Measurements from ENCODE around the gene SCAPER.

SCAPER gene

GRCh38 chr15:76345880-76346668 lies 559.1 kb downstream of the SCAPER start:
- peak; percentile 69 for DNase-seq

GRCh38 chr15:76345583-76345879 lies 559.6 kb downstream of the SCAPER start:
- no peak for DNase-seq

- DNase-seq = no peak
Measured at GRCh38 chr15:76344893-76345582, 560.1 kb downstream of the SCAPER start.

GRCh38 chr15:76343313-76343996 lies 561.7 kb downstream of the SCAPER start:
- DNase-seq = no peak

- DNase-seq = no peak
Measured at GRCh38 chr15:76342382-76343201, 562.5 kb downstream of the SCAPER start.

GRCh38 chr15:76342058-76342381 lies 563.1 kb downstream of the SCAPER start:
- no peak for DNase-seq

GRCh38 chr15:76341366-76342057 lies 563.6 kb downstream of the SCAPER start:
- no peak for DNase-seq

- DNase-seq = no peak
Measured at GRCh38 chr15:76340803-76341365, 564.3 kb downstream of the SCAPER start.

- DNase-seq = no peak
Measured at GRCh38 chr15:76340198-76340802, 564.8 kb downstream of the SCAPER start.

GRCh38 chr15:76339305-76340197 lies 565.6 kb downstream of the SCAPER start:
- DNase-seq = no peak

- peak; percentile 80 for DNase-seq
Measured at GRCh38 chr15:76338486-76339304, 566.4 kb downstream of the SCAPER start.

GRCh38 chr15:76337696-76338485 lies 567.2 kb downstream of the SCAPER start:
- no peak for DNase-seq

- peak; percentile 76 for DNase-seq
Measured at GRCh38 chr15:76337059-76337695, 568.0 kb downstream of the SCAPER start.

- DNase-seq = peak; percentile 85
Measured at GRCh38 chr15:76336254-76337058, 568.7 kb downstream of the SCAPER start, which contains the start of gene ISL2. Gene ISL2, plus strand, starts transcription at chr15:76336773. Its CDS starts 111 bp downstream, at chr15:76336884.

- DNase-seq = peak; percentile 60
Measured at GRCh38 chr15:76335307-76336253, 569.6 kb downstream of the SCAPER start.
